ENCODE results near the gene SLC5A1. TPM values are rescaled to one million over a fixed set of nuclear protein-coding genes. Genes with fewer than 3 reads are reported as not detected.

The SLC5A1 gene
- total RNA-seq, 1 donor from 2014 or later, result 2.1 TPM

- no peak overlapping the region for H3K4me3 ChIP-seq (ENCODE audit: low read length in 3 of 3)
- peaks cover 0 to 2% (median 0%) of the 10 kb centered on the region in 3 donors for H3K9me3 ChIP-seq (ENCODE audit: control insufficient read depth in 3 of 3, low read length in 3 of 3)
- no peaks in the 10 kb centered on the region for H3K36me3 ChIP-seq (ENCODE audit: control insufficient read depth in 3 of 3, insufficient read depth in 3 of 3, low read length in 3 of 3)
- no peak overlapping the region for H3K9ac ChIP-seq (ENCODE audit: low read depth in 1 of 3, low read length in 3 of 3)
- no peaks in the 10 kb centered on the region for H3K27me3 ChIP-seq (ENCODE audit: control insufficient read depth in 3 of 3, insufficient read depth in 3 of 3, low read length in 3 of 3)
- H3K27ac ChIP-seq (ENCODE audit: low read depth, low read length), result no peak overlapping the region
- H3K4me1 ChIP-seq (ENCODE audit: control insufficient read depth in 3 of 3, insufficient read depth in 3 of 3, low read length in 3 of 3), result no peaks in the 10 kb centered on the region
Observed at GRCh38 chr22:32021716-32022115, 21.3 kb upstream of the SLC5A1 start.

GRCh38 chr22:32023251-32023827 lies 19.7 kb upstream of the SLC5A1 start:
- H3K9ac ChIP-seq (ENCODE audit: low read depth in 1 of 3, low read length in 3 of 3), result no peak overlapping the region
- H3K4me3 ChIP-seq (ENCODE audit: low read length in 3 of 3), result no peak overlapping the region
- H3K27ac ChIP-seq (ENCODE audit: low read depth, low read length), result no peak overlapping the region
- no peaks in the 10 kb centered on the region for H3K4me1 ChIP-seq (ENCODE audit: control insufficient read depth in 3 of 3, insufficient read depth in 3 of 3, low read length in 3 of 3)
- H3K27me3 ChIP-seq (ENCODE audit: control insufficient read depth in 3 of 3, insufficient read depth in 3 of 3, low read length in 3 of 3), result no peaks in the 10 kb centered on the region
- H3K9me3 ChIP-seq (ENCODE audit: control insufficient read depth in 3 of 3, low read length in 3 of 3), result peaks cover 0 to 2% (median 0%) of the 10 kb centered on the region in 3 donors
- H3K36me3 ChIP-seq (ENCODE audit: control insufficient read depth in 3 of 3, insufficient read depth in 3 of 3, low read length in 3 of 3), result no peaks in the 10 kb centered on the region

- H3K9ac ChIP-seq (ENCODE audit: low read depth in 1 of 3, low read length in 3 of 3), result no peak overlapping the region
- H3K36me3 ChIP-seq (ENCODE audit: control insufficient read depth in 3 of 3, insufficient read depth in 3 of 3, low read length in 3 of 3), result no peaks in the 10 kb centered on the region
- peaks cover 0 to 2% (median 0%) of the 10 kb centered on the region in 3 donors for H3K9me3 ChIP-seq (ENCODE audit: control insufficient read depth in 3 of 3, low read length in 3 of 3)
- peaks cover 0 to under 1% (median 0%) of the 10 kb centered on the region in 3 donors for H3K27me3 ChIP-seq (ENCODE audit: control insufficient read depth in 3 of 3, insufficient read depth in 3 of 3, low read length in 3 of 3)
- no peak overlapping the region for H3K4me3 ChIP-seq (ENCODE audit: low read length in 3 of 3)
- H3K27ac ChIP-seq (ENCODE audit: low read depth, low read length), result no peak overlapping the region
- H3K4me1 ChIP-seq (ENCODE audit: control insufficient read depth in 3 of 3, insufficient read depth in 3 of 3, low read length in 3 of 3), result no peaks in the 10 kb centered on the region
Observed at GRCh38 chr22:32024796-32025195, 18.3 kb upstream of the SLC5A1 start.

- peaks cover 0 to 5% (median 0%) of the 10 kb centered on the region in 3 donors for H3K27me3 ChIP-seq (ENCODE audit: control insufficient read depth in 3 of 3, insufficient read depth in 3 of 3, low read length in 3 of 3)
- H3K9ac ChIP-seq (ENCODE audit: low read depth in 1 of 3, low read length in 3 of 3), result no peak overlapping the region
- no peak overlapping the region for H3K27ac ChIP-seq (ENCODE audit: low read depth, low read length)
- H3K4me1 ChIP-seq (ENCODE audit: control insufficient read depth in 3 of 3, insufficient read depth in 3 of 3, low read length in 3 of 3), result no peaks in the 10 kb centered on the region
- H3K4me3 ChIP-seq (ENCODE audit: low read length in 3 of 3), result no peak overlapping the region
- no peaks in the 10 kb centered on the region for H3K9me3 ChIP-seq (ENCODE audit: control insufficient read depth in 3 of 3, low read length in 3 of 3)
- H3K36me3 ChIP-seq (ENCODE audit: control insufficient read depth in 3 of 3, insufficient read depth in 3 of 3, low read length in 3 of 3), result no peaks in the 10 kb centered on the region
Observed at GRCh38 chr22:32030518-32031247, 12.4 kb upstream of the SLC5A1 start.

- Histone ChIP-seq H3K36me3 (ENCODE audit: control insufficient read depth in 3 of 3, insufficient read depth in 3 of 3, low read length in 3 of 3) (no peaks in the 10 kb centered on the region), H3K4me1 (ENCODE audit: control insufficient read depth in 3 of 3, insufficient read depth in 3 of 3, low read length in 3 of 3) (no peaks in the 10 kb centered on the region), H3K9ac (ENCODE audit: low read depth in 1 of 3, low read length in 3 of 3) (no peak overlapping the region), H3K27me3 (ENCODE audit: control insufficient read depth in 3 of 3, insufficient read depth in 3 of 3, low read length in 3 of 3) (peaks cover 0 to 5% (median 0%) of the 10 kb centered on the region in 3 donors), H3K4me3 (ENCODE audit: low read length in 3 of 3) (no peak overlapping the region), H3K9me3 (ENCODE audit: control insufficient read depth in 3 of 3, low read length in 3 of 3) (no peaks in the 10 kb centered on the region), H3K27ac (ENCODE audit: low read depth, low read length) (no peak overlapping the region)
Observed at GRCh38 chr22:32031466-32031865, 11.6 kb upstream of the SLC5A1 start.

GRCh38 chr22:32034275-32034674 lies 8.8 kb upstream of the SLC5A1 start:
- H3K4me1 ChIP-seq (ENCODE audit: control insufficient read depth in 3 of 3, insufficient read depth in 3 of 3, low read length in 3 of 3), result no peaks in the 10 kb centered on the region
- no peaks in the 10 kb centered on the region for H3K36me3 ChIP-seq (ENCODE audit: control insufficient read depth in 3 of 3, insufficient read depth in 3 of 3, low read length in 3 of 3)
- H3K27me3 ChIP-seq (ENCODE audit: control insufficient read depth in 3 of 3, insufficient read depth in 3 of 3, low read length in 3 of 3), result peaks cover 0 to 8% (median 0%) of the 10 kb centered on the region in 3 donors
- no peak overlapping the region for H3K27ac ChIP-seq (ENCODE audit: low read depth, low read length)
- no peaks in the 10 kb centered on the region for H3K9me3 ChIP-seq (ENCODE audit: control insufficient read depth in 3 of 3, low read length in 3 of 3)
- H3K4me3 ChIP-seq (ENCODE audit: low read length in 3 of 3), result no peak overlapping the region
- H3K9ac ChIP-seq (ENCODE audit: low read depth in 1 of 3, low read length in 3 of 3), result no peak overlapping the region

- peaks cover 0 to 5% (median 0%) of the 10 kb centered on the region in 3 donors for H3K27me3 ChIP-seq (ENCODE audit: control insufficient read depth in 3 of 3, insufficient read depth in 3 of 3, low read length in 3 of 3)
- no peaks in the 10 kb centered on the region for H3K36me3 ChIP-seq (ENCODE audit: control insufficient read depth in 3 of 3, insufficient read depth in 3 of 3, low read length in 3 of 3)
- H3K27ac ChIP-seq (ENCODE audit: low read depth, low read length), result no peak overlapping the region
- no peak overlapping the region for H3K9ac ChIP-seq (ENCODE audit: low read depth in 1 of 3, low read length in 3 of 3)
- no peaks in the 10 kb centered on the region for H3K9me3 ChIP-seq (ENCODE audit: control insufficient read depth in 3 of 3, low read length in 3 of 3)
- no peaks in the 10 kb centered on the region for H3K4me1 ChIP-seq (ENCODE audit: control insufficient read depth in 3 of 3, insufficient read depth in 3 of 3, low read length in 3 of 3)
- H3K4me3 ChIP-seq (ENCODE audit: low read length in 3 of 3), result no peak overlapping the region
Observed at GRCh38 chr22:32037236-32037635, 5.8 kb upstream of the SLC5A1 start.

- no peak overlapping the region for H3K9ac ChIP-seq (ENCODE audit: low read depth in 1 of 3, low read length in 3 of 3)
- H3K27me3 ChIP-seq (ENCODE audit: control insufficient read depth in 3 of 3, insufficient read depth in 3 of 3, low read length in 3 of 3), result peaks cover 6 to 12% (median 9%) of the 10 kb centered on the region in 3 donors
- no peak overlapping the region for H3K27ac ChIP-seq (ENCODE audit: low read depth, low read length)
- H3K4me1 ChIP-seq (ENCODE audit: control insufficient read depth in 3 of 3, insufficient read depth in 3 of 3, low read length in 3 of 3), result peaks cover 5 to 10% (median 5%) of the 10 kb centered on the region in 3 donors
- no peaks in the 10 kb centered on the region for H3K9me3 ChIP-seq (ENCODE audit: control insufficient read depth in 3 of 3, low read length in 3 of 3)
- H3K36me3 ChIP-seq (ENCODE audit: control insufficient read depth in 3 of 3, insufficient read depth in 3 of 3, low read length in 3 of 3), result no peaks in the 10 kb centered on the region
- H3K4me3 ChIP-seq (ENCODE audit: low read length in 3 of 3), result no peak overlapping the region
Observed at GRCh38 chr22:32040324-32040904, 2.6 kb upstream of the SLC5A1 start.

GRCh38 chr22:32043391-32043790 lies 330 bp downstream of the SLC5A1 start:
- Histone ChIP-seq H3K36me3 (ENCODE audit: control insufficient read depth in 3 of 3, insufficient read depth in 3 of 3, low read length in 3 of 3) (no peaks in the 10 kb centered on the region), H3K9me3 (ENCODE audit: control insufficient read depth in 3 of 3, low read length in 3 of 3) (no peaks in the 10 kb centered on the region), H3K4me3 (ENCODE audit: low read length in 3 of 3) (no peak overlapping the region)

GRCh38 chr22:32044477-32044876 lies 1.4 kb downstream of the SLC5A1 start:
- Histone ChIP-seq H3K27me3 (ENCODE audit: control insufficient read depth in 3 of 3, insufficient read depth in 3 of 3, low read length in 3 of 3) (peaks cover 6 to 9% (median 7%) of the 10 kb centered on the region in 3 donors), H3K9me3 (ENCODE audit: control insufficient read depth in 3 of 3, low read length in 3 of 3) (no peaks in the 10 kb centered on the region), H3K27ac (ENCODE audit: low read depth, low read length) (peak overlapping the region; percentile 32), H3K4me1 (ENCODE audit: control insufficient read depth in 3 of 3, insufficient read depth in 3 of 3, low read length in 3 of 3) (peaks cover 6 to 19% (median 13%) of the 10 kb centered on the region in 3 donors), H3K9ac (ENCODE audit: low read depth in 1 of 3, low read length in 3 of 3) (no peak overlapping the region), H3K36me3 (ENCODE audit: control insufficient read depth in 3 of 3, insufficient read depth in 3 of 3, low read length in 3 of 3) (no peaks in the 10 kb centered on the region), H3K4me3 (ENCODE audit: low read length in 3 of 3) (no peak overlapping the region)

More at GRCh38 chr22:32043391-32043790, 330 bp downstream of the SLC5A1 start:
- peaks cover 6 to 12% (median 9%) of the 10 kb centered on the region in 3 donors for H3K27me3 ChIP-seq (ENCODE audit: control insufficient read depth in 3 of 3, insufficient read depth in 3 of 3, low read length in 3 of 3)
- no peak overlapping the region for H3K9ac ChIP-seq (ENCODE audit: low read depth in 1 of 3, low read length in 3 of 3)
- peaks cover 6 to 16% (median 12%) of the 10 kb centered on the region in 3 donors for H3K4me1 ChIP-seq (ENCODE audit: control insufficient read depth in 3 of 3, insufficient read depth in 3 of 3, low read length in 3 of 3)
- H3K27ac ChIP-seq (ENCODE audit: low read depth, low read length), result no peak overlapping the region

All from skeletal muscle tissue (tissue), 4 donors.